ENCODE results near the gene UGT1A7. TPM values are rescaled to one million over a fixed set of nuclear protein-coding genes. Genes with fewer than 3 reads are reported as not detected.
"Not testable (repeated sequence)": the region's sequence is repeated elsewhere in the genome, so short reads cannot be mapped to it uniquely, and the experiment has no call there.

Gene UGT1A7
- total RNA-seq, 1 donor = not detected

- no peak for TF ChIP-seq CTCF (IDR thresholded peaks at IDR 0.05; ENCODE audit: insufficient read depth, low read depth, low read length)
Observed at GRCh38 chr2:233740870-233741269, 59.2 kb downstream of the UGT1A7 start.

GRCh38 chr2:233743464-233744259, 62.0 kb downstream of the UGT1A7 start:
- TF ChIP-seq CTCF (IDR thresholded peaks at IDR 0.05; ENCODE audit: insufficient read depth, low read depth, low read length) = no peak
- DNase-seq (ENCODE audit: low read depth) = no peak
- no peak overlapping the region for H3K4me3 ChIP-seq (ENCODE audit: low read depth, low read length)

More at GRCh38 chr2:233740870-233741269, 59.2 kb downstream of the UGT1A7 start:
- no peak for DNase-seq (ENCODE audit: low read depth)
- no peak overlapping the region for H3K4me3 ChIP-seq (ENCODE audit: low read depth, low read length)

GRCh38 chr2:233745073-233745755, 63.5 kb downstream of the UGT1A7 start:
- TF ChIP-seq CTCF (IDR thresholded peaks at IDR 0.05; ENCODE audit: insufficient read depth, low read depth, low read length) = no peak
- no peak for DNase-seq (ENCODE audit: low read depth)

GRCh38 chr2:233745838-233746237, 64.1 kb downstream of the UGT1A7 start:
- DNase-seq (ENCODE audit: low read depth); H3K4me3 ChIP-seq (ENCODE audit: low read depth, low read length): not testable (repeated sequence)

More at GRCh38 chr2:233745073-233745755, 63.5 kb downstream of the UGT1A7 start:
- no peak overlapping the region for H3K4me3 ChIP-seq (ENCODE audit: low read depth, low read length)

GRCh38 chr2:233746475-233747282, 65.0 kb downstream of the UGT1A7 start:
- DNase-seq (ENCODE audit: low read depth) = no peak
- no peak for TF ChIP-seq CTCF (IDR thresholded peaks at IDR 0.05; ENCODE audit: insufficient read depth, low read depth, low read length)
- H3K4me3 ChIP-seq (ENCODE audit: low read depth, low read length) = no peak overlapping the region

- no peak for TF ChIP-seq CTCF (IDR thresholded peaks at IDR 0.05; ENCODE audit: insufficient read depth, low read depth, low read length)
- H3K4me3 ChIP-seq (ENCODE audit: low read depth, low read length) = no peak overlapping the region
- no peak for DNase-seq (ENCODE audit: low read depth)
Observed at GRCh38 chr2:233747283-233747544, 65.5 kb downstream of the UGT1A7 start.

GRCh38 chr2:233750689-233751088, 69.0 kb downstream of the UGT1A7 start:
- DNase-seq (ENCODE audit: low read depth); H3K4me3 ChIP-seq (ENCODE audit: low read depth, low read length): not testable (repeated sequence)

GRCh38 chr2:233751212-233752009, 69.7 kb downstream of the UGT1A7 start:
- not testable (repeated sequence) for H3K4me3 ChIP-seq (ENCODE audit: low read depth, low read length); DNase-seq (ENCODE audit: low read depth)

Measured in fibroblast of villous mesenchyme (primary cell).